Measurements from ENCODE around the gene ZGLP1.

ZGLP1 gene

DNA sequence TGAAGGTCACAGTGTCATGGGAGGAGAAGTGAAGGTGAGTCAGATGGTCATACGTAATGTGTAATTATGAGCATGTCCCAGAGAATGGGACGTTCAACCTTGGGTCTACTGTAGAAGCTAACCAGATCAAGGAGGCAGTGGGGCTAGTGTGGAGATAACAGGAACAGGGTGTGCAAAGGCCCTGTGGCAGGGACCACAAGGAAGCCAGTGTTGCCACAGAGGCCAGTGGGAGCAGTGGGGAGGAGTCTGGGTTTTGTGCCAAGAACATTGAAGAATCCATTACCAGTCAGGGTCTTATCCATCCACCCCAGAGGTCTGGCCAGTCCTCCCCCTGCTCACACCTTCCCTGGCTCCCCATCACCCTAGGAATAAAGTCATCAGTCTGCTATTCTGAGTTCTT lies 54.3 kb downstream of the ZGLP1 start:
- in situ Hi-C loops (cut with MboI; ENCODE audit: low sequenced_read_pairs) = no loop called here

All from hTERT RPE-1 (cell line).